Psoas muscle (tissue), 8 donors: ENCODE measurements around the gene CHN1. TPM values are rescaled to one million over a fixed set of nuclear protein-coding genes. Genes with fewer than 3 reads are reported as not detected.

ENCODE experiments used
- ATAC-seq, 4 donors: fragments of 200-7000 bp; cut with Tn5 transposase; one replicate each; pipeline ENCODE4 v1.9.1; 2020; ENCODE audit warnings: moderate library complexity in 3 of 4, mild to moderate bottlenecking in 2 of 4
- DNase-seq, 2 donors: peaks; one replicate each; pipeline ENCODE4 v3.0.0-alpha.2; 2020
- H3K27ac ChIP-seq: fragments of 200-600 bp; one replicate; pipeline ENCODE4 v1.8.0; 2022
- H3K27me3 ChIP-seq, 3 donors: fragments of 200-600 bp in 1 of 3; one replicate each; pipeline versions ENCODE4 v1.6.1 to v1.8.0; 2013 to 2022; ENCODE audit warnings: low read length in 2 of 3, mild to moderate bottlenecking in 2 of 3, moderate library complexity in 1 of 3; ENCODE audit not compliant: insufficient read depth in 3 of 3
- H3K36me3 ChIP-seq, 2 donors: fragments of 200-600 bp in 1 of 2; one replicate each; pipeline versions ENCODE4 v1.6.1 to v1.8.0; 2013 to 2022; ENCODE audit warnings: low read depth in 1 of 2, mild to moderate bottlenecking in 1 of 2, moderate library complexity in 1 of 2; ENCODE audit not compliant: insufficient read depth in 1 of 2
- H3K4me1 ChIP-seq: fragments of 200-600 bp; one replicate; pipeline ENCODE4 v1.8.0; 2022
- H3K4me3 ChIP-seq: fragments of 200-600 bp; one replicate; pipeline ENCODE4 v1.8.0; 2022; ENCODE audit warnings: mild to moderate bottlenecking
- H3K9me3 ChIP-seq: fragments of 200-600 bp; one replicate; pipeline ENCODE4 v1.8.0; 2022
- CTCF ChIP-seq: fragments of 200-600 bp; IDR thresholded peaks from one replicate; pipeline ENCODE4 v1.8.0; 2022; ENCODE audit warnings: antibody characterized with exemption
- WGBS, 3 donors: extraction: QIAGEN DNeasy Blood & Tissue Kit; methylation state at CpG; one replicate each; pipeline versions ENCODE4 v1.1.6 to v1.1.7; 2013; 5-methylcytosine and 5-hydroxymethylcytosine counted together
- intact Hi-C, 2 donors: fragments of 100-400 bp; cut with DNase I; formaldehyde crosslinking; loops; one replicate each; pipeline versions ENCODE4 v1.11.0 to v1.14.2; 2022
- polyA plus RNA-seq, 3 donors: library from polyadenylated mRNA; stranded (reverse); fragments of 200-250 nt; gene quantifications; one replicate each; pipeline ENCODE4 v1.2.3, GENCODE V29; 2013
- total RNA-seq, 4 donors: library from RNA; stranded (reverse); fragmentation: NEBNext Ultra II Directional in 2 of 4; extraction: Animal tissue kit (Norgen Biotek cat#: 25700) in 2 of 4; gene quantifications; one replicate each; pipeline versions ENCODE4 v1.2.1 to v1.2.4, GENCODE V29; 2021 to 2023
- donor health status: healthy with polysubstance abuse.
- donor health status: DM: no; HTN: no; CAD: no; lungs with moderate emphysema.
- donor health status: Bipolar disorder and iron deficiency.
- donor health status: healthy.
- donor health status: DM: yes; HTN: yes; CAD: no.
- donor health status: DM: no; HTN: no; CAD: no.
- donor health status: DM: no; HTN: no; CAD: no.
- donor health status: DM: yes; HTN: yes; CAD: no.

CHN1 gene
- total and polyA plus RNA-seq, 7 donors, result 1.8 to 4.2 (median 2.3) TPM

- TF ChIP-seq CTCF, result no peak
- H3K27ac ChIP-seq, result no peak overlapping the region
- no peak for DNase-seq
- peak in 1 of 4 donors; percentile 7 for ATAC-seq
- no peaks in the 10 kb centered on the region for H3K4me1 ChIP-seq
- H3K9me3 ChIP-seq, result no peaks in the 10 kb centered on the region
- peak overlapping the region; percentile 76 for H3K4me3 ChIP-seq
- WGBS, 3 donors, result 19 to 29% (median 19%) methylated on average over 15 to 16 of the region's 16 CpGs
- no peaks in the 10 kb centered on the region for H3K36me3 ChIP-seq
- intact Hi-C loops, result no loop called here
- peaks cover 0 to 61% (median 0%) of the 10 kb centered on the region in 3 donors for H3K27me3 ChIP-seq
Observed at GRCh38 chr2:175003875-175004729, 1.1 kb downstream of the CHN1 start.

- Histone ChIP-seq H3K4me1 (no peaks in the 10 kb centered on the region), H3K9me3 (no peaks in the 10 kb centered on the region), H3K27ac (no peak overlapping the region), H3K27me3 (peaks cover 0 to 58% (median 0%) of the 10 kb centered on the region in 3 donors), H3K36me3 (no peaks in the 10 kb centered on the region), H3K4me3 (no peak overlapping the region)
- WGBS, 3 donors, result 66 to 78% (median 69%) methylated on average over 3 of the region's 3 CpGs
- intact Hi-C loops, result no loop called here
- ATAC-seq, result no peak
- DNase-seq, result no peak
- TF ChIP-seq CTCF, result no peak
Observed at GRCh38 chr2:175002547-175003274, 2.5 kb downstream of the CHN1 start.

- DNase-seq (no peak), ATAC-seq (no peak)
- WGBS, 3 donors, result 23 to 41% (median 34%) methylated on average over 4 of the region's 4 CpGs
- Histone ChIP-seq H3K27me3 (peaks cover 0 to 49% (median 0%) of the 10 kb centered on the region in 3 donors), H3K36me3 (no peaks in the 10 kb centered on the region), H3K9me3 (no peaks in the 10 kb centered on the region), H3K27ac (no peak overlapping the region), H3K4me1 (no peaks in the 10 kb centered on the region), H3K4me3 (no peak overlapping the region)
- no peak for TF ChIP-seq CTCF
- intact Hi-C loops, result no loop called here
Observed at GRCh38 chr2:175001566-175001965, 3.6 kb downstream of the CHN1 start.

- intact Hi-C loops, result no loop called here
- no peak for TF ChIP-seq CTCF
Observed at GRCh38 chr2:174997110-174997509, 8.1 kb downstream of the CHN1 start.

More at GRCh38 chr2:174997110-174997509, 8.1 kb downstream of the CHN1 start:
- no peak overlapping the region for H3K27ac ChIP-seq
- DNase-seq (no peak), ATAC-seq (no peak)
- no peaks in the 10 kb centered on the region for H3K4me1 ChIP-seq
- no peaks in the 10 kb centered on the region for H3K9me3 ChIP-seq
- no peaks in the 10 kb centered on the region for H3K36me3 ChIP-seq
- 39 to 63% (median 48%) methylated on average over 3 of the region's 3 CpGs for WGBS, 3 donors
- no peak overlapping the region for H3K4me3 ChIP-seq
- peaks cover 0 to 6% (median 0%) of the 10 kb centered on the region in 3 donors for H3K27me3 ChIP-seq
